ENCODE measurements around the gene PGLYRP3.

DNA sequence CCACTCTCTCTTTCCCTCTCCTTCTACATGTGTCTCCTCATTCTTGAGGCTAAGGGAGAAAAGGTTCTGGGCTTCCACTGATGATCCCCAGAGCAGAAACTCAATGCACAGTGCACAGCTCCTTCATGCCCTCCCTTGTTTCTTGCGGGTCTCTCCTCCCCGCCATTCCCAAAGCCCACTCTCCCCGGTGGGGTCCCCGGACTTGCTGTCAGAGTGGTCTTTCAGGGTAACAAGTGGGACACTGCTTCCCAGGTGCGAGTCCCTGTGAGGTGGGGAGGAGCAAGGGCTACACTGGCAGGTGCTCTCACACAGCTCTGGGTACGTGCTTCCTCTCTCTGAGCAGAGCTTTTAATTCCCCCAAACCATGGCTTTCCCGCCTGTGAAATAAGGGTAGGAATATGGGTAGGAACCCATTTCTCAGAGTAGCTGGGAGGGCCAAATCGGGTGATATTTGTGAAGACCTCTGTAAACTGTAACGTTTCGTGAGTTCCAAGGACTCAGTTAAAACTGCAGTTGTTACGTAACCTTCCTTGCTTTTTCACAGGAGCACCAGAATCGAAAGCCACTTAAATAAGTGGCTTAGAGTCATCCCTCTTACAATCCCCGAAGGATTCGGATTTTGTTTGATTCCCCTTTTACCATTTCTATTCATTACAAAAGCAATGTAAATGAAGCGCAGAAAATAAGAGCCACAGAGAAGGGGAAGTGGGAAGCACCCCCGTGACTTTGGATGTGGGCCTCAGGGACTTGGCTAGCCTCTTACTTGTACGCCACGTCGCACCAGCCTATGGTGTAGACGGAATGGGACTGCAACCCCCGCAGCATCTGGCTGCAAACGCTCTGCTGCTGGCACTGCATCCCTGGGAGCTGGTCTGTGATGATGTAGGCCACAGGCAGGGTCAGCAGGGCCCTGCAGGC lies 6.2 kb downstream of the PGLYRP3 start:
- TF ChIP-seq ZNF8 (CRISPR knock-in tag; IDR thresholded peaks at IDR 0.05) (no peak), ZFP3 (CRISPR knock-in tag; IDR thresholded peaks at IDR 0.05) (no peak), PATZ1 (CRISPR knock-in tag; IDR thresholded peaks at IDR 0.05; ENCODE audit: borderline replicate concordance) (no peak), TOX (CRISPR knock-in tag; IDR thresholded peaks at IDR 0.05; ENCODE audit: borderline replicate concordance) (no peak), RARB (CRISPR knock-in tag; IDR thresholded peaks at IDR 0.05) (no peak), ARNTL (CRISPR knock-in tag; IDR thresholded peaks at IDR 0.05; ENCODE audit: borderline replicate concordance, low read depth) (no peak), ZC3H10 (CRISPR knock-in tag; IDR thresholded peaks at IDR 0.05) (no peak), BACH2 (CRISPR knock-in tag; IDR thresholded peaks at IDR 0.05; ENCODE audit: borderline replicate concordance) (no peak), SNAI2 (CRISPR knock-in tag; IDR thresholded peaks at IDR 0.05) (no peak), CREB5 (CRISPR knock-in tag; IDR thresholded peaks at IDR 0.05; ENCODE audit: low read depth) (no peak), ESRRG (CRISPR knock-in tag; IDR thresholded peaks at IDR 0.05) (no peak)
- TF ChIP-seq, protein P1, sequence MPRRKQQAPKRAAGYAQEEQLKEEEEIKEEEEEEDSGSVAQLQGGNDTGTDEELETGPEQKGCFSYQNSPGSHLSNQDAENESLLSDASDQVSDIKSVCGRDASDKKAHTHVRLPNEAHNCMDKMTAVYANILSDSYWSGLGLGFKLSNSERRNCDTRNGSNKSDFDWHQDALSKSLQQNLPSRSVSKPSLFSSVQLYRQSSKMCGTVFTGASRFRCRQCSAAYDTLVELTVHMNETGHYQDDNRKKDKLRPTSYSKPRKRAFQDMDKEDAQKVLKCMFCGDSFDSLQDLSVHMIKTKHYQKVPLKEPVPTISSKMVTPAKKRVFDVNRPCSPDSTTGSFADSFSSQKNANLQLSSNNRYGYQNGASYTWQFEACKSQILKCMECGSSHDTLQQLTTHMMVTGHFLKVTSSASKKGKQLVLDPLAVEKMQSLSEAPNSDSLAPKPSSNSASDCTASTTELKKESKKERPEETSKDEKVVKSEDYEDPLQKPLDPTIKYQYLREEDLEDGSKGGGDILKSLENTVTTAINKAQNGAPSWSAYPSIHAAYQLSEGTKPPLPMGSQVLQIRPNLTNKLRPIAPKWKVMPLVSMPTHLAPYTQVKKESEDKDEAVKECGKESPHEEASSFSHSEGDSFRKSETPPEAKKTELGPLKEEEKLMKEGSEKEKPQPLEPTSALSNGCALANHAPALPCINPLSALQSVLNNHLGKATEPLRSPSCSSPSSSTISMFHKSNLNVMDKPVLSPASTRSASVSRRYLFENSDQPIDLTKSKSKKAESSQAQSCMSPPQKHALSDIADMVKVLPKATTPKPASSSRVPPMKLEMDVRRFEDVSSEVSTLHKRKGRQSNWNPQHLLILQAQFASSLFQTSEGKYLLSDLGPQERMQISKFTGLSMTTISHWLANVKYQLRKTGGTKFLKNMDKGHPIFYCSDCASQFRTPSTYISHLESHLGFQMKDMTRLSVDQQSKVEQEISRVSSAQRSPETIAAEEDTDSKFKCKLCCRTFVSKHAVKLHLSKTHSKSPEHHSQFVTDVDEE (CRISPR knock-in tag; IDR thresholded peaks at IDR 0.05): no peak
